SHP77 (cell line): ENCODE results near the gene IRAK2.

Experiments
- DNase-seq, 2 experiments: peaks; one replicate each; lab custom pipeline; 2025; lab: John Stamatoyannopoulos, UW

IRAK2 gene

DNA sequence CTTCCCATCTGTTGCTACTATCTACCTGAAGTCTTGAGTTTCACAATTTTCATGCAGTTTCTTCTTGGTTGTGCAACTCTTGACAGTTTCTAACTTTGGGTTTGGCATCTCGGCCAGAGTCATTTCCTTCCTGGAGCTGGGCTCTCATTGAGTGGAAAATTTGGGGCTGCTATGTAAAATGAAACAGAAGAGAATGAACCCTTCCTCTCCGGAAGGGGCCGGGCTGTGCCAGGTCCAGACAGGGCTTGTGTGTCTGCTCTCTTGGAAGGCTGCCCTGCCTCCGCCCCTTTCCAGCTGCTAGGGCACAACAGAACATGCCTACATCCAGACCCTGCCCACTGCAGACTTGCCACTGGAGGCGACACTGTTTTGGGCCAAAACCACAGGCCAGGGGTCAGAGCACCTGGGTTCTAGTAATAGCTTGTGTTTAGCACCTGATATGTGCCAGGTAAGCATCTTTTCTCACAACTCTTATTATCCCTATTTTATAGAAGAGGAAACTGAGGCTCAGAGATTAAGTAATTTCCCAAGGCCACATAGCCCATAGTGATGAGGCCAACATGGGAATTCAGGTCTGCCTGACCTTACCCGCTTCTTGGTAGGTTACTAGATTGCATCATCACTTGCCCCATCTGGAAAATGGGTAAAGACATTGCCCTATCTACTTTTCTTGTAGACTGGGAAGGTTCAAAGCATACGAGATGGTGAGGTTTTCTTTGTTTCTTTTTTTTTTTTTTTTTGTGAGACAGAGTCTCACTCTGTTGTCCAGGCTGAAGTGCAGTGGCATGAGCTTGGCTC, 25.0 kb downstream of the IRAK2 start:
- peak; percentile 16 to 49 for DNase-seq

DNA sequence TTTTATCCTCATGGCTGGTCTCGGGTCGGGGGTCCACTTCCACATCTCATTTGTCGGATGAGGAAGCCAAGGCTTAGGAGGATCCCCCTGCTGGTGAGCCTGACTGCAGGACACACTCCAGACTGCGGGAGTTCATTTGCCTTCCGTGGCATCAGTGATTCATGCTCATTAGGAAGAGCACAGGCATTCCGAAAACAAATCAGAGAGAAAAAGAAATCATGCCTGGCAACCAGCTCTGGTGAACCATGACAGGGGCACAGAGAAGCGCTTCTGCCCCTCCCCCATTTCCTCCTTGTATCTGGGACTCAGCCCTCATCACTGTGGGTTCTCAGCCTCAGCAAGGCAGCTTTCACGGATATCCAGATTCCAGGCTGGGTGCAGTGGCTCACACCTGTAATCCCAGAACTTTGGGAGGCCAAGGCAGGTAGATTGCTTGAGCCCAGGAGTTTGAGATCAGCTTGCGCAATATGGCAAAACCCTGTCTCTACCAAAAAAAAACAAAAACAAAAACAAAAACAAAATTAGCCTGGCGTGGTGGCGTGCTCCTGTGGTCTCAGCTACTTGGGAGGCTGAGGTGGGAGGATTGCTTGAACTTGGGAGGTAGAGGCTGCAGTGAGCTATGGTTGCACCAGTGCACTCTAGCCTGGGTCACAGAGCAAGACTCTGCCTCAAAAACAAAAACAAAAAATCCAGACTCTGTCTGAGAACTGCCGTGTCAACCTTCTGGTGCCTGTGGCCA, 28.4 kb downstream of the IRAK2 start:
- peak; percentile 60 to 63 for DNase-seq

DNA sequence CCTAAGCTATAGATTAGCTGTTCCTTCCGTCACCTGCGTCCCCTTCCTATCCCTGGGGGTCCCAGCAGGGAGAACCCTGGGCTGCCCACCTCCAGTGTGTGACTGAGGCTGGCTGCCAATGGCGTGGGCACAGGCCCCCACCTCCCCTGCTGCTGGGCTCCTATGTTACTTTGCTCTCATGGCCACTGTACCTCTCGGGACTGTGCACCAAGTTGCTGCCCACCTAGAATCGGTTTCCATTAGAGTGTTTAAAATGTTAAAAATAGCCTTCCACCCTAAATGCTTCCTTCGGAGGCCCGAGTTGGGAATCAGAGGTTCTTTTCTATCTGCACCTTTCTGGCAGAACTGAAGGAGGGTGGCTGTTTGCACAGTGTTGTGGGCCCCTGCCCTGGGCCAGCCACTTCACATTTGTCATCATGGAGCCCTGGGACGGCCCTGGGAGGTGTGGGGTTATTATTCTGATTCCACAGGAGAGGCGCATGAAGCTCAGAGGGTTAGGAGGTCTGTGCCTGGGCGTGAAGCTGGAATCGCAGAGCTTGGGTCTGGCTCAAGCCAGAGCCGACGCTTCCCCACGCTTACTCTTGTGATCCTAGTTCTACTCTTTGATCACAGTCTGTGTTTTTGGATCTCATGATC, 29.1 kb downstream of the IRAK2 start:
- DNase-seq = peak in 1 of 2 experiments; percentile 31

DNA sequence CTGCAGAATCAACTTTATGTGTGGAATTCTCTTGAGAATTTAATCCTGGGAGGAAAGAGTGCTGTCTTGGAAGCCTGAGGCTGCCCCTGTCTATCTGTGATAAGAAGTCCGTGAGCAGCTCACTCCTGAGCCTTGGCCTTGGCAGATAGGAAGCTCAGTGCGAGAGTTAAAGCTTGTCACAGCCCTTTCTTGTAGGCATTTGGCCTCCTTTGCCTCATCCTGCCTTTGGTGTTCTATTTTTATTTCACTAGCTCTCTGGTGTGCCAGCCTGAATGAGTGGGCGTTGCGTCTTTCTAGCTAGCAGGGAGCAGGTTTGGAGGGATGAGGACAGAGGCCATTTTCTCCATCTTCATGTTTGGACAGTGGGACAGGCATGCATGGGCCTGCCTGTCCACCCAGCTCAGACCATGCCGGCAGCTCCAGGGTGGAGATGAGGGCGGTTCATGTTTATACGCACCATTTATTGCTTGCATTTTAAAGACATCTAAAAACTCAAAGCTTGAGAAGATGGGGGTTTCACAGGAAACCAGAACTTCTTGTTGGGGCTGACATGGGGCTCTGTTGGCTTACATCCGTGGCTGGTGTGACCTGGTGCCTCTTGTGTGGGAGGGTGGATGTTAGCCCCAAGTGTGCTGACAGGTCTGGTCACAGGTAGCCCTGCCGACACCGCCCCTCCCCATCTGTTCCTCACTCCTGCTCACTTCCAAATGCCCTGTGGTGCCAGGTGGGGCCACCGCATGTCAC, 29.8 kb downstream of the IRAK2 start:
- DNase-seq = peak; percentile 38 to 56

DNA sequence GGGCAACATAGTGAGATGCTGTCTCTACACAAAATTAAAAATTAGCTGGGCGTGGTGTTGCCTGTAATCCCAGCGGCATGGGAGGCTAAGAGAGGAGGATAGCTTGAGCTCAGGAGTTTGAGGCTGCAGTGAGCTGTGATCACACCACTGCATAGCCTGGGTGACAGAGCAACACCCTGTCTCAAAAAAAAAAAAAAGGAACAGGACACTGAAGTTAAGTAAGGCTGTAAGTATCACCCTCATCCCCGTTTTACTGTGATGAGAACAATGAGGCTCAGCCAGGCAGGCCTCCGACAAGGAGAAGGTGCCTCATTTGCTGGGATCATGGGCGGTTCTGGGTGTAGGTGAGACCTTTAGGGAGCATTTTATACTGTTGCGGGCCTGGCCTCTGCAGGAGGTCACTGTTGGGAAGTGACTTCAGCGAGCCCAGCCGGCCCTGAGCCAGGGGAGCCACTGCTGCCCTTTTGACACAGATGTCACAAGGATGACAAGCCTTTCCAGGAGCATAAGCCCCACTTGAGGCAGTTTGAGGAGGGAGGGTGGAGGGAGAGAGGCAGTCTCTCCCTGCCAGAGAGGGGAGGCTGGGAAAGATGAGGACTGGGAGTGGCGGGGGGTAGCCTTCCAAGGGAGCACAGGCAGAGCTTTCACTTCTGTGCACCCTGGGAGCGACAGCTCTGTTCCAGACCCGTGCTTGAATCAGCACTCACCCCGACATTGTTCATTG, 30.8 kb downstream of the IRAK2 start:
- DNase-seq = no peak

DNA sequence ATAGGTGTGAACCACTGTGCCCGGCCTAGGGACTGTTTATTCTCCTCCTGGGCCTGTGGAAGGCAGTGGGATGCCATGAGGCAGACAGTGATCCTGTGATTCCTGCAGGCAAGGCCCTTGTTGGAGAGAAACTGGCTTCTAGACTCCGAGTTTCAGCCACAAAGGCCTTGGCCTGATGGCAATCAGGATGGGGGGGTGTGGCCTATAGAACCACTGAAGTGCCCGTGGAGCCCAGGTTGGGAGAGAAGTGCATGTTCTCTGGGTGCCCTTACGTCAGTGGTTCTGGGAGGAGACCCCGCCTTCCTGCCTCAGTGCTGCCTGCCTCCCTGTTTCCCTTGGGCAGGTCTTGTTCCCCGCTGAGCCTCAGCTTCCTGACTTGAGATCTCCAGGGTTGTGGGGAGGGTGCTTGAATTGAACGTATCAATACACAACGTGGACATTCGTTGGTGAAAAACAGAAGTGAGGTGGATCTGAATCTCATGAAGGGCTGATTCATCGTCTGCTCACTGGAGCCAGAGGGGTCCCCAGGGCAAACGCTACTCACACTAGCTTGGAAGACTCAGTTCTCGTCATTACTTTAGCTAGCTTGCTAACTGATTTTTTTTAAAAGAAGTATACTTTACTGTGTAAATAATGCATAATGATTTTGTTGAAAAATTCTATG, 31.8 kb downstream of the IRAK2 start:
- DNase-seq = no peak

DNA sequence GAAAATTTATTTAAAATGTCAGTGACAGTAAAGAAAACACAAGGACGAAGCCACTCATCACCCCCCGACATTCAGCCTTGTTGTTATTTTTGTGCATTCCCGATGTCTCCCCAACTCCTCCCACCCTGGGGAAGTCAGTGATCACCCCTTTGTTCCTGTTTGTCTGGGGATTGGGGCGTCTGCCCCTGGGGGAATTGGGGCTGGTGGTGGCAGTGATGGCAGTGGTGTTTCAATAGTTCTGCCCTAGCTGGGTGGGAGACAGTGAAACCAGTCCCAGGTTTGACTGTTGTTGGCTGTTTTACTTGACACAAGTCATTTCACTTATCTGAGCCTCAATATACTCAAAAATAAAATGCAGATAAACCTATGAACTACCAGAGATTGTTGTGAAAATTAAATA, 33.5 kb downstream of the IRAK2 start:
- DNase-seq = no peak

DNA sequence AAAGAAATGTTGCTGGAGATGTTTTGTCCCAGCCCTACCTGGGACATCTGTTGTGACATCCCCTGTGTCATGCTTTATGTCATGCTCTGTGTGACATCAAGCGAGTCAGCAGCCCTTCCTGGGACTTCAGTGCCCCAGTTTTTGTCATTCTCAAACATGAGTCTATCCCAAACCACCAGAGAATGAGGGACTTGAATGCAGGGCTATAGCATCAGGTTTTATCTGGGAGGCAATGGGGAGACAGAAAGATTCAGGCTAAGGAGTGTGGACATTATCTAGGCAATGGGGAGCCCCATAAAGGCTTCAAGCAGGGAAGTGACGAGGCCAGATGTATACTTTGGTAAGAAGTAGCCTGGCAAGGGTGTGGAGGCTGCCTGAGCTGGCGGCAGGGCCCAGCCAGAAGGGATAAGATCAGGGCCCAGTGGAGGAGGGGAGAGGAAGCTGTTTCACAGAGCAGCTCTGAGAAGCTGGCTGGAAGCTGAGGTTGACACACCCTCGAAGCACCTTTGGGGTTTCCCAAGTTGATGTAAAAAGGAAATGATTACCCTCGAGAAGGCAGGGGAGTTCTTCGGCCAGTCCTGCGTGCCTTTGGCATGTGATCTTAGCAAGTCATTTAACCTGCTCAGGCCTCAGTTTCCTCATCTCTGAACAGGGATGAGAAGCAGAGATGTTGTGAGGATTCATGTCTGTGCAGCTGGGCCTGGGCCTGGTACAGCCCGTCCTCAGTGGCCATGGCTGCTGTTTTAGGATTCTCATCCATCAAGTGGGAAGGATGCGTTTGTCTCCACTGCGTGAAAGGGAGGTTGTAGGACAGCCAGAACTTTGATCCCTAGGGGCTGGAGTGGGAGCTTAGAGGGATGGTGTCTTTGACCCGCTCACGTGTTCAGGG, 34.3 kb downstream of the IRAK2 start:
- DNase-seq = no peak

DNA sequence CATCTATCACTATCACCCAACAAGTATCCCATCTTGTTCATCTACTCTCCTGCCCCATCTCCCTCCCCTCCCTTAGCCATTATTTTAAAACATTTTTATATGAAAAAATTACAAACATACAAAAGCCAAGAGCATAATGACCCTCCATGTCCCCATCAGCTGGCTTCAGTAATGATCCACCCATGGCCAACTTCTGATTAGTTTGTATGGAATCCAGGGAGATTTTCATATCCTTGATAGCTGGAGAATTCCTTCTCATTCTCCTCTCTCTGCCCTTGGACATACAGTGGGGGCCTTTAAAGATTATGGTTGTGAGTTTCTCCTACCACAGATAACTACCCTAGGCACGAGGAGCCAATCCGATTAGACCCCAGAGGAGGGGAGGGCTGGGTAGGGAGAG, 40.2 kb downstream of the IRAK2 start:
- no peak for DNase-seq

DNA sequence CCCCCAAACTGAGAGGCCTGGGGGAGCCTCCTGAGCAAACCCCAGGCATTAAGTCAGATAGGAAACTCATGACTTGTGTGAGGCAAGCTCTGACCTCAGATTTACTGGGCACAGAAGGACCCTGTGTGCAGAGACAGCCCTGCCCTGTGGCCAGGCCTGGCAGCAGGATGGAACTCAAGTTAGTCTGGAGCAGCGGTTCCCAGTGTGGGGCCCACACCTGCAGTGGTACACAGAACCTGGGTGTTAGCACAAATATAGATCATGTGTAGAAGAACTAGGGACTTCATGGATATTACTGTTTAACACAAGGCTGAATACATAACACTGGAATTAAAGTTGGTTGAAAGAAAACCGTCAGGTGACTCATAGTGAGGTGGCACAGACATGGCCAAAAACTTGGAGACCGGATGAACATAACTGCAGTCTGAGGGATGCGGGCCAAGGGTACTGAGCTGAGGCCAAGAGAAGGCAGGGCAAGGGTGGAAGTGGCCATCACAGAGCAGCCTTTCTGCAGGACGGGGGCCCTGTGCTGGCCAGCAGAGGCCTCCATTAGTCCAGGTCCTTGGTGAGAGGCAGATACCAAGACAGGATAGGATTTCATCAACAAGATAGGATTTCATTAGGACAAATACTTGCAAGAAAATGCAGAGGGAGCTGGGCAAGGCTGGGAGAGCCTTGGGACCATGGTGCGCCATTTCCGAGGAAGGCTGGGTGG, 40.9 kb downstream of the IRAK2 start:
- no peak for DNase-seq

DNA sequence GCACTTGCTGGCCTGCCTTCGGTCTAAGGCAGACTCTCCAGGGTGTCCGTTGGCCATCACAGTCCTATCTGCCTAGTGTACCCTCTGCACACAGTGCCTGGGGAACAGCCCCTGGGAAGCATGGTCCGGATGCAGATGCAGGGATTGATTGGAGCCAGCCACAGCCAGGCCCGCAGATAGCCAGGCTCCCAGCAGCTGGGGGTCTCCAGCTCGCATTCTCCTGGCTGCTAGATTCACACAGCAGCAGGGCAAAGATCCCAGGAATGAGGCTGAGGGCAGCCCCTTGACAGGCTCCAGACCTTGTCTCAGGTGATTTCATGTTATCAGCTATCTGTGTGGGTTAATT, 41.4 kb downstream of the IRAK2 start:
- no peak for DNase-seq

DNA sequence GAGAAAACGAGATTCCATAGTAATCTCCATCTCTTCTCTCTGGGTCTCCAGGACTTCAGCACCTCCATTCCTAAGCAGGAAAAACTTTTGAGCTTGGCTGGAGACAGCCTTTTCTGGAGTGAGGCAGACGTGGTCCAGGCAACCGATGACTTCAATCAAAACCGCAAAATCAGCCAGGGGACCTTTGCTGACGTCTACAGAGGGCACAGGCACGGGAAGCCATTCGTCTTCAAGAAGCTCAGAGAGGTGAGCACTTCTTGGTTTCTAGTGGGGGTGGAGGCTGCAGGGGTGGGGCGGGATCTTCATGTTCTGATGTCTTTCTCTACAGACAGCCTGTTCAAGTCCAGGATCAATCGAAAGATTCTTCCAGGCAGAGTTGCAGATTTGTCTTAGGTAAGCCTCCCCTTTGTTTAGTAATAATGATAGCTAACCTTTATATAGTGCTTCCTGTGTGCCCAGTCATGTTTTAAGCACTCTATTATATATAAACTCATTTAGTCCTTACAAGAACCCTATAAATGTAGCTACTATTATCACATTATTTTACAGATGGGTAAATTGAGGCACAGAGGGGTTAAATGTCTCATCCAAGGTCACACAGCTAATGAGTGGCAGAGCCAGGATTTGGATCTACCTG, 48.6 kb downstream of the IRAK2 start:
- no peak for DNase-seq

DNA sequence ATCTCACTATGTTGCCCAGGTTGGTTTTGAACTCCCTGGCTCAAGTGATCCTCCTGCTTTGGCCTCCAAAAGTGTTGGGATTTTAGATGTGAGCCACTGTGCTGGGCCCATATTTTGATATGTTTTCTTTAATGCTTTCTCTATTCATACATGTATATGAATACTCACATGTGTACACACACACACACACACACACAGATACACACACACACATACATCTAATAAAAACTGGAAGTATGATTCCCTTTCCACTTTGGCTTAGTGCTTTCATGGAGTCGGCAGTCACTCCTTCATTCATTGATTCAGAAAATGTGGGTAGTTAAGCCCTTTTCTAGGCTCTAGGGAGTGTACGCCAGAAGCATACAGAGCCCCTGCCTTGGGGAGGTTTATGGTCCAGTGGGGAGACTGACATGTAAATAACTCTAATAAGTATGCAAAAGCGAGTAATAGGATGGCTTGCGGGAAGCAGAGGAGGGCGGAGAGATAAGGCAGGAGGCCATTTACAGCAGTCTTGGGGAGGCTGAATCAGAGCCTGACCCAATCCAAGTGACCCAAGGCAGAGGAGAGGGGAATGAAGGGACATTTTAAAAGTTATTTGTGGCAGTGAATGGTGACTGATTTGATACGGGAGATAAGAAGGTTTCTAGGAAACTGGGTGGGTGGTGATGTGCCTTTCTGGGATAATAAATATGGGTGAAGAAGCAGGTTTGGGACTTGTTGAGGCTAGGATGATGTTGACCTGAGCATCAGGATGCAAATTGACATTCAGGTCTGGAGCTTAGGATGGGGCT, 51.1 kb downstream of the IRAK2 start:
- DNase-seq = no peak

DNA sequence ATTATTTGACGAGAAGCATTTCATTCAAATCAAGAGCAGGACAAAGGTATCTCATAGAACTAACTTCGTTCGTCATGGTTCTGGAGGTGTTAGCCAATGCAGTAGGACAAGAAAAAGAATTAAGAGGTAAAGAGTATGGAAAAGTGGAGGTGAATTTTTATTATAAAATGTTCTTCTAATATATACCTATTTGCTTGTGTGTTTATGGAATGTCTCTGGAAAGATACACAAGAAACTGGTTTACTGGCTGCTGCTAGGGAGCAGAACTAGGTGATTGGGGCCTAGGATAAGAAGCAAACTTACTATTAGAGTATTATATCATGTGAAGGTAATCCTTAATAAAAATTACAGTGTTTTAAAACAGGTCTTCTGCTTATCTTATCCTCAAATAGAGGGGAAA, 52.6 kb downstream of the IRAK2 start:
- no peak for DNase-seq

DNA sequence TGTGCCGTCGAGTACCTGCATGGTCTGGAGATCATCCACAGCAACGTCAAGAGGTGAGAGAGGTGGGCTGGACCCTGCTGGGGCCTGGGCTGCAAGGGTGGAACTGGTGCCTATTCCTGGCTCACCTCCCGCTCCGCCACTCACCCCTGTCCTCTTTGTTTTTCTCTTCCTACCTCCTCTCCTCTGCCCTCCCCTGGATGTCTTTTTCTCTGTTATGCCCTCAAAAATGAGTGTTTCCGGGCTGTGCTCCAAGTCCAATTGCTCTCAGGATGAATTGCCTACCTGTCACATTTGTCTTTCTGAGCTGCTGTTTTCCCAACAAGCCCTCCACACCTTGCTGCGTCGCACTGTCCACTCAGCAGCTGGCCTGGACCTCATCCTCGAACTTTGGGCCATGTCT, 55.0 kb downstream of the IRAK2 start:
- no peak for DNase-seq

DNA sequence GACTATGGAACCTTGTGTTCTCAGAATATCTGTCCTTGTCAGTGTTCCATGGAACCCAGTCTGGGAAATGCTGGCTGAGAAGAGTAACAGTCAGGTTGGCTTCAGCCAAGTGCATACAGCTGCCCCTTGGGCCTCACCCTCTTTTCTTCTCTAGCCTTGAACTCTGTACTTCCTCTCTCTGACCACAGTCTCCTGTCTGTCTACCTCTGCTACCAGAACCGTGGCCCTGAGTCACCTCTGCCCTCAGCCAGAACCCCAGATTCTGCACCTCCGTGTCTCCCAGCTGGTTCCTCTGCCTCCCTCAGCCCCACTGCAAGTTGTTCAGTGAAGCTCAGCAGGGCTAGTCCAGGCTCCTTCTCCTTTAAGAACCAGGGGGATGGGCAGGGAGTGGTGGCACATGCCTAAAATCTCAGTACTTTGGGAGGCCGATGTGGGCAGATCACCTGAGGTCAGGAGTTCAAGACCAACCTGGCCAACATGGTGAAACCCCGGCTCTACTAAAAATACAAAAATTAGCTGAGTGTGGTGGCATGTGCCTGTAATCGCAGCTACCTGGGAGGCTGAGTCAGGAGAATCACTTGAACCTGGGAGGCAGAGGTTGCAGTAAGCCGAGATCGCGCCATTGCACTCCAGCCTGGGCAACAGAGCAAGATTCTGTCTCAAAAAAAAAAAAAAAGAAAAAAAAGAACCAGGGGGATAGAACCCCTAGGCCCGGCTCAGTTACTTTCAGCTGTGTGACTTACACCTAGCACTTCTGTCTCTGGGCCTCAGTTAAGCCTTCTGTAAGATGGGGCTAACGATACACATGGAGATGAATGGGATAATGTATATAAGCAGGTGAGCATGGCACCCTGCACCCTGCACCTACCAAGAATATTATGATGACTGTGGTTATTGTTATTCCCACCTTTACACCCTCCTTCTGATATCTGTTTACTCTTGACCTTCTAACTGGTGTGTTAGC, 59.2 kb downstream of the IRAK2 start:
- DNase-seq = no peak
